Endothelial cell of umbilical vein (primary cell): Measurements from ENCODE around the gene FBXL3.

Experiments
- EZH2 ChIP-seq: IDR thresholded peaks from 2 replicates; pipeline ENCODE4 v1.6.1; 2012; ENCODE audit warnings: borderline replicate concordance, low read depth, mild to moderate bottlenecking, moderate library complexity, low read length, inconsistent platforms; ENCODE audit not compliant: severe bottlenecking
- POLR2A ChIP-seq: IDR thresholded peaks from 2 replicates; pipeline ENCODE4 v1.6.1; 2012; ENCODE audit warnings: low read depth, mild to moderate bottlenecking, control low read depth, low read length
- POLR2AphosphoS5 ChIP-seq: IDR thresholded peaks from 2 replicates; pipeline ENCODE4 v1.6.1; 2012; ENCODE audit warnings: low read depth, mild to moderate bottlenecking, control low read depth, low read length, moderate library complexity; ENCODE audit not compliant: insufficient read depth
- TF ChIP-seq, protein P1 (sequence below), 2 donors: IDR thresholded peaks; 1 replicate in 1 of 2; 2 replicates in 1 of 2; pipeline ENCODE4 v1.5.1; 2011; ENCODE audit warnings: low read length in 2 of 2, mild to moderate bottlenecking in 2 of 2, moderate library complexity in 2 of 2, control low read depth in 1 of 2, inconsistent platforms in 1 of 2, low read depth in 1 of 2; ENCODE audit not compliant: insufficient read depth in 1 of 2; ENCODE audit errors: extremely low read depth in 1 of 2
- TF ChIP-seq, protein P2 (sequence below): IDR thresholded peaks from 2 replicates; pipeline ENCODE4 v1.6.1; 2011; ENCODE audit not compliant: insufficient read depth, insufficient read length

DNA sequence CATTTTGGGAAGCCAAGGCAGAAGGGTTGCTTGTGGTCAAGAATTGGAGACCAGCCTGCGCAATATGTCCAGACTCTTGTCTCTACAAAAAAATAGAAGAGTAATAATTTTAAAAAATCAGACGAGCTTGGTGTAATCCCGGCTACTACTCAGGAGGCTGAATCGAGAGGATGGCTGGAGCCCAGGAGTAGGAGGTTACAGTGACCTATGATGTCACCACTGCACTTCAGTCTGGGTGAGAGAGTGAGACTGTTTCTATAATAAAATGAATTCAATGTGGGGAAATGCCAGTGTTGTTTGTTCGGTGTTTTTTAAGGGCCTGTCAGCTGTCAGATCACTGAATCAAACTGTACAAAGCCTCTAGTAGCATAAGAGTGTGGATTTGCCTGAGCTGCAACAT lies 1.2 kb upstream of the FBXL3 start:
- TF ChIP-seq POLR2AphosphoS5 = no peak
- TF ChIP-seq EZH2 = no peak
- TF ChIP-seq, protein P1, sequence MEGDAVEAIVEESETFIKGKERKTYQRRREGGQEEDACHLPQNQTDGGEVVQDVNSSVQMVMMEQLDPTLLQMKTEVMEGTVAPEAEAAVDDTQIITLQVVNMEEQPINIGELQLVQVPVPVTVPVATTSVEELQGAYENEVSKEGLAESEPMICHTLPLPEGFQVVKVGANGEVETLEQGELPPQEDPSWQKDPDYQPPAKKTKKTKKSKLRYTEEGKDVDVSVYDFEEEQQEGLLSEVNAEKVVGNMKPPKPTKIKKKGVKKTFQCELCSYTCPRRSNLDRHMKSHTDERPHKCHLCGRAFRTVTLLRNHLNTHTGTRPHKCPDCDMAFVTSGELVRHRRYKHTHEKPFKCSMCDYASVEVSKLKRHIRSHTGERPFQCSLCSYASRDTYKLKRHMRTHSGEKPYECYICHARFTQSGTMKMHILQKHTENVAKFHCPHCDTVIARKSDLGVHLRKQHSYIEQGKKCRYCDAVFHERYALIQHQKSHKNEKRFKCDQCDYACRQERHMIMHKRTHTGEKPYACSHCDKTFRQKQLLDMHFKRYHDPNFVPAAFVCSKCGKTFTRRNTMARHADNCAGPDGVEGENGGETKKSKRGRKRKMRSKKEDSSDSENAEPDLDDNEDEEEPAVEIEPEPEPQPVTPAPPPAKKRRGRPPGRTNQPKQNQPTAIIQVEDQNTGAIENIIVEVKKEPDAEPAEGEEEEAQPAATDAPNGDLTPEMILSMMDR (IDR thresholded peaks at IDR 0.05; ENCODE audit: extremely low read depth in 1 of 2, insufficient read depth in 1 of 2, low read depth in 1 of 2, low read length in 2 of 2) = no peak
- TF ChIP-seq POLR2A = no peak
- TF ChIP-seq, protein P2, sequence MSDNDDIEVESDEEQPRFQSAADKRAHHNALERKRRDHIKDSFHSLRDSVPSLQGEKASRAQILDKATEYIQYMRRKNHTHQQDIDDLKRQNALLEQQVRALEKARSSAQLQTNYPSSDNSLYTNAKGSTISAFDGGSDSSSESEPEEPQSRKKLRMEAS = no peak
